Vagina (tissue), 2 donors: ENCODE data around the gene LSM14A.

Experiments
- POLR2A ChIP-seq, 2 donors: fragments of 450-650 bp; IDR thresholded peaks; one replicate each; pipeline ENCODE4 v1.6.1; 2017; ENCODE audit warnings: antibody characterized with exemption in 2 of 2, mild to moderate bottlenecking in 2 of 2, moderate library complexity in 2 of 2
- POLR2AphosphoS5 ChIP-seq, 2 donors: sonication (generic); formaldehyde crosslinking; IDR thresholded peaks; one replicate each; pipeline ENCODE4 v1.9.0; 2017; ENCODE audit warnings: antibody characterized with exemption in 2 of 2, mild to moderate bottlenecking in 2 of 2, low read depth in 1 of 2; ENCODE audit not compliant: insufficient read depth in 1 of 2

GRCh38 chr19:34231439-34231838 lies 59.1 kb downstream of the LSM14A start:
- TF ChIP-seq POLR2A (IDR thresholded peaks at IDR 0.05) (no peak), POLR2AphosphoS5 (IDR thresholded peaks at IDR 0.05; ENCODE audit: insufficient read depth in 1 of 2, low read depth in 1 of 2) (no peak)
